Erythroblast (primary cell): ENCODE data around the gene CDC42EP5.
"Not testable (repeated sequence)": the region's sequence is repeated elsewhere in the genome, so short reads cannot be mapped to it uniquely, and the experiment has no call there.

Experiments used
- DNase-seq, 2 experiments: peaks; one replicate each; lab custom pipeline; 2025; lab: John Stamatoyannopoulos, UW
- GATA1 ChIP-seq: IDR thresholded peaks from 2 replicates; pipeline ENCODE4 v1.6.1; 2011; ENCODE audit warnings: low read depth, mild to moderate bottlenecking, control low read depth, low read length, moderate library complexity
- POLR2A ChIP-seq: IDR thresholded peaks from 2 replicates; pipeline ENCODE4 v1.6.1; 2011; ENCODE audit warnings: mild to moderate bottlenecking, low read length

Gene CDC42EP5

DNA sequence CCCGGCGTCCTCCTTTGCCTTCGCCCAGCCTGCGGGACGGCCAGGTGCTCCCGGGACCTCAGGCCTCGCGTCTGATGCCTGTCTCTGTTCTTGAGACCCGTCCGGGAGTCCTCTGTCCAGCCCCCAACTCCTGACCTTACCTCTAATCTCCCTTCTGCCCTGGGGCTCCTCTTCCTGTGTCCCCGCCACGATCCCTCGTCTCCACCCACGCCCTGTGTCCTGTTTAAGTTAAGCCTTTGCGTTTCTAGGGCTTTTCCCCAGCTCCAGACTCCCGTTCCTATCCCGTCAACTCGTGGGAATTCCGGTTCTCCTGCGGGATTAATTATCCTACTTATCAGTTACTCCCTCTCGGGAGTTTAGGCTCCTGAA is 23.4 kb downstream of the CDC42EP5 start:
- TF ChIP-seq POLR2A (no peak), GATA1 (no peak)
- no peak for DNase-seq

DNA sequence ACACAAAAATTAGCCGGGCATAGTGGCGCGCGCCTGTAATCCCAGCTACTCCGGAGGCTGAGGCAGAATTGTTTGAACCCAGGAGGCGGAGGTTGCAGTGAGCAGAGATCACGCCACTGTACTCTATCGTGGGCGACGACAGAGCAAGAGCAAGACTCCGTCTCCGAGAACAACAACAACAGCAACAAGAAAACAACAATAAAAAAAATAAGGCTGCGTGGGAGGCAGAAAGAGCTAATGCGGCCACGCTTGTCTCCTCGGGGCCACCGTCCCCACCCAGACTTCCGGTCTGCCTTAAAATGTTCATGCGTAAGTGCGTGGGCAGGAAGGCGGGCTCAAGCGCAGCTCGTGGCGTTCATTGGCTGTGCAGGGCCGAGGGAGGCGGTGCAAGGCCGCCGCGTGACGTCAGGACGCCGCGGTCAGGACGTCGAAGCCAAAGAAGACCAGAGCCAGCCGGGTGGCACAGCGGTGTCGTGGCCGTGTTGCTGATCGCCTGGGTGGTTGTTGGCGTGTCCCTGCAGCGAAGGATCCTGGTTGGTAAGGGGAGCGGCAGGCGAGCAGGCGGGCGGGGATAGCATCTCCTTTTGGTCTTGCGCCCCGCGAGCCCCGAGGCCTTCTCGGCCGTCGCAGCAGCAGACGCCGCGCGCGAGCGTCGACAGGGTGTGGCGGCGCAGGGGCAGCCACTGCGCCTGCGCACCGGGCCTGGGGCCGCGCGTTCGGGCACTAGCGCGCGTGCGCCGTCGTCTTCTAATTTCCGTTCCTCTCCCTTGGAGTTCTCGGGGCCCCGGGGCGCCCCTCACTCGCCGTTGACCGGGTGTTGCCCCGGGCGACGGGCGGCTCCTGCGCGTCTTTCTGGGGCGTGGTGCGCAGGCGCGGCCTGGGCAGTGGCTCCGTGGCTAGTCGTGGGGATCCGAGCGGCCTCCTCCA is 24.1 kb downstream of the CDC42EP5 start, which contains the start of gene LENG8:
Gene LENG8, plus strand, starts transcription at position 426 of the 927 bp plus-strand sequence. CDS start 2,146 bp downstream, outside the sequence.
- peak; percentile 99 for DNase-seq
- TF ChIP-seq GATA1 (no peak), POLR2A (peak; percentile 99)

- TF ChIP-seq GATA1 (no peak), POLR2A (no peak)
- DNase-seq, result peak; percentile 63 to 78
Measured at GRCh38 chr19:54448040-54448773, 24.9 kb downstream of the CDC42EP5 start.

GRCh38 chr19:54446349-54446748 is 26.7 kb downstream of the CDC42EP5 start:
- not testable (repeated sequence) for DNase-seq

DNA sequence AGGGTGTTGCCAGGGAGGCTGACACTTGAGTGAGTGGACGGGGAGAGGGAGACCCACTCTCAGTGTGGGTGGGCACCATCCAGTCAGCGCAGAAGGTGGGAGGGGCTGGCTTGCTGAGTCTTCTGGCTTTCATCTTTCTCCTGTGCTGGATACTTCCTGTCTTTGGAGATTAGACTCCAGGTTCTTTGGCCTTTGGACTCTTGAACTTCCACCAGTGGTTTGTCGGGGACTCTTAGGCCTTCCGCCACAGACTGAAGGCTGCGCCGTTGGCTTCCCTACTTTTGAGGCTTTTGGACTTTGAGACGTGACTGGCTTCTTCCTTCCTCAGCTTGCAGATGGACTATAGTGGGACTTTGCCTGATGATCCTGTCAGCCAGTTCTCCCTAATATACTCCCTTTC is 28.4 kb downstream of the CDC42EP5 start:
- TF ChIP-seq POLR2A, result no peak
- TF ChIP-seq GATA1, result no peak

DNA sequence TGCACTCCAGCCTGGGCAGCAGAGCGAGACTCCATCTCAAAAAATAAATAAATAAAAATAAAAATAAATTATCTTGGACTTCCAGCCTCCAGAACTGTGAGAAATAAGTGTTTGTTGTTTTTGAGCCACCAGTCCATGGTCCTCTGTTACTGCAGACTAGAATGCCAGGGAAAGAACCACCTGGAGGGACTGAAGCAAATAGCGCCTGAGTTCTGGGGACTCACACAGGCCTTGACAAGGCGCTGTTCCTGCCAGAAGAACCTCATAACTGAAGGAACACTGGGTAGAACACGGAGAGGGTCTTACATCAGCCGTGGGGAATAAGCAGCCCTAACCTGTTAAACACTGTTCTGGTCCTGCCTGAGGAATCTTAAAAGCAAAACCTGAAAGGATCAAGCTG is 32.5 kb downstream of the CDC42EP5 start:
- TF ChIP-seq POLR2A, result no peak
- TF ChIP-seq GATA1, result no peak
- DNase-seq, result no peak

More for the DNA sequence above, 28.4 kb downstream of the CDC42EP5 start:
- DNase-seq, result no peak

DNA sequence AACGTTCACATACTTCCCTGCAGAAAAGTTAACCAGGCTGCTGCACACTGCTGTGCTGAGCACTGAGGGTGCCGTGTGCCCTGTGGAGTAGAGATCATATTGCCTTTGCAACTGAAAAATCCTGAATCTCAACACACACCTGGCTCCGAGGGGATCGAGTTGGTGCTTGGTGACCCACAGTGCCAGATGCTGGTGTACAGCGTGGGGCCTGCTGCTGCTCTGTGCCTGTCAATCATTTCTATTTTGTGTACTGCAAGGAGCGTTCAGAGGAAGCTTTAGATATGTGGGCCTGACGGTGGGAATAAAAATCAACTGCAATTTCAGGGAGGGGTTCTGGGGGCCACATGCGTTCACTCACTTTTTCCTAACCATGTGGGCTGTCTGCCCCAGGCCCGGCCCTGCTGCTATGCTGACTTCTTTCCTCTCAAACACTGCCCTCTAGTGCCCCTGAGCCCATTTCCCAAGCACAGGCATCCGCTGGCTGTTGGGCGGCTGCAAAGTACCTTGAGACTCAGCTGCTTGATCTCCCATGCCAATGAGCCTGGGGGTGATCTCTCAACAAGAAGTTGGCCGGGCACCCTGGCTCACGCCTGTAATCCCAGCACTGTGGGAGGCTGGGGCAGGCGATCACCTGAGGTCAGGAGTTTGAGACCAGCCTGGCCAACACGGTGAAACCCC is 33.8 kb downstream of the CDC42EP5 start:
- TF ChIP-seq POLR2A (no peak), GATA1 (no peak)
- peak; percentile 46 to 50 for DNase-seq

DNA sequence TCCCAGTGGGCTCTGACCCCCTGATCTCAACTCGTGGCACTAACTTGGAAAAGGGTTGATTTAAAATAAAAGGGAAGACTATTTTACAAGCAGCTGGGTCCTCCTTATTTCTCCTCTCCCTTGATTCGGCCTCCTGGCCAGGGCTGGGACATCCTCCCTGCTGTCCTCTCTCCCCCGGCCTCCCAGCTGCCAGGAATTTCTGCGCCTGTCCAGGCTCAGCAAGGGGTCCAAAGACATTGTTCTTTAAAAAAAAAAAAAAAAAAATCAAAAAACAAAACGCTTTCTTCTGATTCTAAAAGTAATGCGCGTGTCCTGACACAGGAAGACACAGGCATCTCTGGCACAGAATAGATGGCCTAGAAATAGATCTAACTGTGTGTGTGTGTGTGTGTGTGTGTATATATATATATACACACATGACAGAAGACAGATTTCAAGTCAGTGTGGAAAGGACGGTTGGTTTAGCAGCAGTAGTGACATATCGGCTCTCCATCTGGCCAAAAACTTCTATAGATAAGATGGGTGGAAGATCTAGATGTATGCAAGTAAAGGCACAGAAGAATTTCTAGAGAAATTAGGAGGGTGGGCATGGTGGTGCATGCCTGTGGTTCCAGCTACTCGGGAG is 36.4 kb downstream of the CDC42EP5 start:
- DNase-seq, result peak in 1 of 2 experiments; percentile 21
- TF ChIP-seq POLR2A (no peak), GATA1 (no peak)

- TF ChIP-seq POLR2A (no peak), GATA1 (no peak)
- DNase-seq, result no peak
Measured at GRCh38 chr19:54436031-54436523, 37.0 kb downstream of the CDC42EP5 start.

DNA sequence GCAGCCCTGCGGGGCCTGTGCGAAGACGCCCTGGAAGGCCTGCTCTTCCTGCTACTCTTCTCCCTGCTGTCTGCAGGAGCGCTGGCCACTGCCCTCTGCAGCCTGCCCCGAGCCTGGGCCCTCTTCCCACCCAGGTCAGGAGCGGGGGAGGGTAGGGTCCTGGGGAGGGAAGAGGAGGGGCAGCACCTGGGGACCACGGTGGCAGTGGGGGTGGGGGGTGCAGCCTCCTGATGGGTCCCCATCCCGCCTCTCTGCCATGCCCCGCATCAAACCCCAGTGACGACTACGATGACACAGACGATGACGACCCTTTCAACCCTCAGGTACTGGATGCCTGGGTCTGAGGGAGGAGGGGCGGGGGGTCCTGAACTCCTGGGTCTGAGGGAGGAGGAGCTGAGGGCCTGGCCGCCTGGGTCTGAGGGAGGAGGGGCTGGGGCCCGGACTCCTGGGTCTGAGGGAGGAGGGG is 37.5 kb downstream of the CDC42EP5 start:
- TF ChIP-seq POLR2A, result no peak
- TF ChIP-seq GATA1, result no peak
- no peak for DNase-seq

GRCh38 chr19:54434873-54435214 is 38.3 kb downstream of the CDC42EP5 start:
- DNase-seq, result no peak
- TF ChIP-seq GATA1 (no peak), POLR2A (no peak)

- no peak for DNase-seq
- TF ChIP-seq POLR2A, result peak; percentile 34
- TF ChIP-seq GATA1, result no peak
Measured at GRCh38 chr19:54434112-54434872, 38.8 kb downstream of the CDC42EP5 start.
